H1 (cell line): Measurements from ENCODE around the gene ENDOU. TPM values are rescaled to one million over a fixed set of nuclear protein-coding genes. Genes with fewer than 3 reads are reported as not detected.
A peak's percentile ranks its signal among the peaks of the same experiment; 100 is the strongest.

Experiments
- CTCF ChIA-PET: fragments of 300-600 bp; sonication (Branson Sonifier 250); formaldehyde crosslinking; loops from one replicate; lab custom pipeline; 2021; ENCODE audit not compliant: partially characterized antibody; lab: Charles Lee
- POLR2A ChIA-PET: fragments of 300-600 bp; sonication (Branson Sonifier 250); formaldehyde crosslinking; loops from one replicate; lab custom pipeline; 2021; ENCODE audit warnings: inconsistent platforms; ENCODE audit not compliant: partially characterized antibody; lab: Charles Lee
- DNase-seq, 2 experiments: peaks; one replicate each; pipeline versions ENCODE4 v3.0.0 to v3.0.0-alpha.2; 2010 to 2022; ENCODE audit warnings: low spot score in 2 of 2, low read depth in 1 of 2, mixed read lengths in 1 of 2
- FAIRE-seq: peaks from 2 replicates; lab custom pipeline; 2011; peaks lifted over from hg19 to GRCh38; lab: Jason Lieb, UNC
- H2AFZ ChIP-seq: 2 replicates; pipeline ENCODE4 v1.8.1; 2012; ENCODE audit warnings: low read length, inconsistent platforms
- H2AK5ac ChIP-seq: 2 replicates; pipeline ENCODE4 v1.6.1; 2013; ENCODE audit warnings: low read depth, low read length
- H2BK120ac ChIP-seq: replicated peaks from 2 replicates; pipeline ENCODE3; 2013; ENCODE audit warnings: low read depth, low read length, inconsistent platforms
- H2BK12ac ChIP-seq: 2 replicates; pipeline ENCODE4 v1.6.1; 2013; ENCODE audit warnings: low read depth, low read length
- H2BK15ac ChIP-seq: 2 replicates; pipeline ENCODE4 v1.6.1; 2013; ENCODE audit warnings: low read length
- H2BK20ac ChIP-seq: 2 replicates; pipeline ENCODE4 v1.6.1; 2013; ENCODE audit warnings: low read length
- H2BK5ac ChIP-seq: 2 replicates; pipeline ENCODE4 v1.6.1; 2013; ENCODE audit warnings: low read depth, low read length
- H3K14ac ChIP-seq: 2 replicates; pipeline ENCODE4 v1.6.1; 2013; ENCODE audit warnings: inconsistent platforms; ENCODE audit not compliant: insufficient read length
- H3K18ac ChIP-seq: 2 replicates; pipeline ENCODE4 v1.6.1; 2013; ENCODE audit warnings: low read length; ENCODE audit errors: extremely low read depth
- H3K23ac ChIP-seq: 2 replicates; pipeline ENCODE4 v1.6.1; 2013; ENCODE audit warnings: inconsistent platforms; ENCODE audit not compliant: insufficient read length
- H3K23me2 ChIP-seq: 2 replicates; pipeline ENCODE4 v1.6.1; 2013; ENCODE audit warnings: low read depth, low read length
- H3K27ac ChIP-seq: 2 replicates; pipeline ENCODE4 v1.6.1; 2011; ENCODE audit warnings: low read depth, low read length, inconsistent platforms
- H3K27me3 ChIP-seq, 4 experiments: replicated peaks in 1 of 4; 1 replicate in 1 of 4; 2 replicates in 3 of 4; pipeline versions ENCODE4 v1.6.1 to v1.8.1; 2011 to 2013; ENCODE audit warnings: low read length in 3 of 4, mild to moderate bottlenecking in 3 of 4, inconsistent platforms in 2 of 4, mixed read lengths in 2 of 4, moderate library complexity in 1 of 4; ENCODE audit not compliant: control insufficient read depth in 3 of 4, insufficient read depth in 3 of 4; ENCODE audit errors: extremely low read depth in 1 of 4
- H3K36me3 ChIP-seq, 4 experiments: 2 replicates each; pipeline versions ENCODE4 v1.6.1 to v1.8.1; 2011 to 2013; ENCODE audit warnings: mild to moderate bottlenecking in 4 of 4, low read length in 3 of 4, moderate library complexity in 2 of 4, control low read depth in 1 of 4, inconsistent platforms in 1 of 4; ENCODE audit not compliant: insufficient read depth in 4 of 4, control insufficient read depth in 2 of 4
- H3K4ac ChIP-seq: replicated peaks from 2 replicates; pipeline ENCODE3; 2013; ENCODE audit warnings: low read length, low read depth, mixed read lengths, inconsistent platforms; ENCODE audit not compliant: insufficient read length
- H3K4me1 ChIP-seq, 4 experiments: replicated peaks in 1 of 4; 1 replicate in 1 of 4; 2 replicates in 3 of 4; pipeline versions ENCODE4 v1.6.1 to v1.8.1; 2011 to 2013; ENCODE audit warnings: low read length in 3 of 4, inconsistent platforms in 2 of 4, mixed read lengths in 1 of 4; ENCODE audit not compliant: insufficient read depth in 4 of 4, control insufficient read depth in 3 of 4
- H3K4me2 ChIP-seq, 2 experiments: 2 replicates each; pipeline versions ENCODE4 v1.6.1 to v1.8.1; 2011 to 2013; ENCODE audit warnings: low read depth in 2 of 2, low read length in 2 of 2, control low read depth in 1 of 2, inconsistent platforms in 1 of 2, mild to moderate bottlenecking in 1 of 2; ENCODE audit not compliant: insufficient read depth in 1 of 2
- H3K4me3 ChIP-seq, 4 experiments: fragments of 200-600, 300-600 bp in 1 of 4; sonication (generic), shearing (Covaris generic), sonication (Bioruptor Twin) in 1 of 4; 2 replicates each; pipeline versions ENCODE4 v1.5.1 to v1.8.1; 2011 to 2016; ENCODE audit warnings: low read length in 4 of 4, low read depth in 3 of 4, control low read depth in 2 of 4, inconsistent platforms in 2 of 4, mild to moderate bottlenecking in 2 of 4, mixed read lengths in 1 of 4, moderate library complexity in 1 of 4; ENCODE audit not compliant: insufficient read depth in 2 of 4; ENCODE audit errors: extremely low read depth in 1 of 4
- H3K56ac ChIP-seq: replicated peaks from 2 replicates; pipeline ENCODE3; 2013; ENCODE audit warnings: low read depth, mild to moderate bottlenecking, mixed read lengths, low read length, inconsistent platforms; ENCODE audit not compliant: insufficient read length
- H3K79me1 ChIP-seq: 2 replicates; pipeline ENCODE4 v1.6.1; 2013; ENCODE audit warnings: low read depth, low read length, control low read depth
- H3K79me2 ChIP-seq, 2 experiments: 2 replicates each; pipeline versions ENCODE4 v1.6.1 to v1.8.1; 2012 to 2013; ENCODE audit warnings: low read length in 2 of 2, mild to moderate bottlenecking in 2 of 2, inconsistent platforms in 1 of 2; ENCODE audit not compliant: insufficient read depth in 2 of 2, control insufficient read depth in 1 of 2
- H3K9ac ChIP-seq, 4 experiments: replicated peaks in 1 of 4; 1 replicate in 1 of 4; 2 replicates in 3 of 4; pipeline versions ENCODE4 v1.6.1 to v1.8.1; 2011 to 2013; ENCODE audit warnings: low read depth in 3 of 4, low read length in 3 of 4, control low read depth in 2 of 4, mild to moderate bottlenecking in 2 of 4, moderate library complexity in 2 of 4, inconsistent platforms in 1 of 4; ENCODE audit errors: extremely low read depth in 1 of 4
- H3K9me3 ChIP-seq, 2 experiments: 2 replicates each; pipeline versions ENCODE4 v1.6.1 to v1.8.1; 2012 to 2013; ENCODE audit warnings: mild to moderate bottlenecking in 2 of 2, moderate library complexity in 2 of 2, control low read depth in 1 of 2, inconsistent platforms in 1 of 2, low read depth in 1 of 2, low read length in 1 of 2, mixed read lengths in 1 of 2; ENCODE audit not compliant: insufficient read depth in 2 of 2
- H4K20me1 ChIP-seq, 2 experiments: replicated peaks in 1 of 2; 2 replicates each; pipeline versions ENCODE3 to v1.8.1; 2011 to 2013; ENCODE audit warnings: inconsistent platforms in 2 of 2, low read length in 2 of 2, mild to moderate bottlenecking in 1 of 2; ENCODE audit not compliant: insufficient read depth in 2 of 2, control insufficient read depth in 1 of 2
- H4K5ac ChIP-seq: 2 replicates; pipeline ENCODE4 v1.6.1; 2013; ENCODE audit warnings: low read length, low read depth, mixed read lengths, inconsistent platforms; ENCODE audit not compliant: insufficient read length
- H4K8ac ChIP-seq: 2 replicates; pipeline ENCODE4 v1.8.0; 2013; ENCODE audit warnings: mild to moderate bottlenecking, moderate library complexity, low read length, inconsistent platforms; ENCODE audit not compliant: insufficient read depth; ENCODE audit errors: extremely low read depth
- H4K91ac ChIP-seq: replicated peaks from 2 replicates; pipeline ENCODE3; 2013; ENCODE audit warnings: low read length, mixed read lengths, inconsistent platforms; ENCODE audit not compliant: insufficient read length
- SUZ12 ChIP-seq: fragments of 200-600 bp; sonication (generic); IDR thresholded peaks from 2 replicates; pipeline ENCODE4 v1.6.1; 2012; ENCODE audit warnings: mild to moderate bottlenecking, inconsistent platforms, low read length, moderate library complexity, mixed read lengths
- WGBS, 2 experiments: shearing (Covaris generic) in 1 of 2; methylation state at CpG; one replicate each; pipeline versions ENCODE4 v1.1.6 to v1.1.7; 2013 to 2015; ENCODE audit warnings: low lambda C conversion rate in 2 of 2, mixed read lengths in 2 of 2, inconsistent platforms in 1 of 2, low coverage in 1 of 2, missing lambda C conversion rate in 1 of 2; ENCODE audit not compliant: insufficient replicate concordance in 2 of 2, insufficient coverage in 1 of 2, insufficient read length in 1 of 2; ENCODE audit errors: extremely low coverage in 1 of 2, missing lambda C conversion rate in 1 of 2; 5-methylcytosine and 5-hydroxymethylcytosine counted together
- polyA plus RNA-seq, 7 experiments: library from polyadenylated mRNA; depleted of rRNA in 3 of 7; stranded (reverse) in 5 of 7; unstranded in 2 of 7; fragments of >200 nt in 5 of 7; fragments of 200-250 nt in 2 of 7; gene quantifications; 1 replicate in 5 of 7; 2 replicates in 1 of 7; 4 replicates in 1 of 7; pipeline versions ENCODE4 v1.2.1 to v1.2.3, GENCODE V29; 2011 to 2013; ENCODE audit warnings: missing spikeins in 2 of 7, mixed read lengths in 2 of 7
- total RNA-seq: library from RNA; stranded (reverse); fragmentation: NEBNext Ultra II Directional; extraction: Animal tissue kit (Norgen Biotek cat#: 25700); gene quantifications from 2 replicates; pipeline ENCODE4 v1.2.1, GENCODE V29; 2021

ENDOU gene
- total and polyA plus RNA-seq, 2 of the 8 experiments (the other 6 are each of a cell fraction or from before 2014, with no cell fraction given): not detected

DNA sequence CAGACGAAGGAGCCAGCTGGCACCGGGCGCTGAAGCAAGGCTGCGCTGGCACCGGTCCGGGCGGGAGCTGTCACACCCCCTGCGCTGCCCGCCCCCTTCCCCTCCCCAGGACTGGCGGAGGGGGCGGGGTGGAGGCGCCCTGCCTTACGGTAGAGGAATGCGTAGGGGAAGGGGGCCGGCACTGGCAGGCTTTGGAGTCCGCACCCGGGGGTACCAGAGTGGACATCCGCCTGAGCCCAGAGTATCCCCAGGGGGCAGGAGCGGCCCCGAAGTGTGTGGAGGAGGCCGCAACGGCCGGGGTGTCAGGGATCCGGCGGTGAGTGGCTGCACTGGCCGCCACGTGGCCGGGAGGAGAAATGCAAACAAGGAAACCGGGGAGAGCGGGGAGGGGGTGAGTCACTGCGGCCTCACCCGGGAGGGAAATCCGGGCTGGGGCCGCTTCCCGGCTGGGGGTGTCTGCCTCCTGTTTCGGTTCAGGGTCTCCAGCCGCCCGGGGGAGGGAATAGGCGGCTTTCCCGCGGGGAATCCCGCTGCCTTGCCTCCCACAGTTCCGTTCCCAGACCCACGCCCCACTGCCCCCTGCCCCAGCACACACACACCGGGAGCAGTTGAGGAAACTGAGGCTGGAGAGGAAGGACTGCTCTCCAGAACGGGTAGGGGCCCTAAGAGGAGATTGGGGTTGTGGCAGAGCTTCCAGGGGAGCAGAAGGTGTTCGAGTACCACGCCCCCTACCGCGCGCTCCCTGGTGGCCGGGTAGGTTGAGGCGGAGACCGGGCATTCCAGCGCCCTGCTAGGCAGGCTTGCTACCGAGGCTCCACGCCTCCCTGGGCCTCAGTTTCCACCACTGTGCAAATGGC lies 33.8 kb upstream of the ENDOU start, which contains the start of gene RAPGEF3:
Gene RAPGEF3, minus strand, starts transcription at position 47 of the 857 bp plus-strand sequence. CDS start 324 bp downstream, outside the sequence.
- no peaks in the 10 kb centered on the region for H3K9me3 ChIP-seq
- ChIA-PET CTCF (interaction anchor here (0.8 to 64.6 kb wide), 16 partner anchors 20 to 338 kb away, joined by 3 to 2442 read pairs (median 5); partner anchors contain the start of genes ENDOU and SLC48A1), POLR2A (interaction anchor here (0.8 to 5.6 kb wide), 8 partner anchors 11 to 41 kb away, joined by 3 to 78 read pairs (median 4); partner anchors contain the start of gene SLC48A1)
- no peak within 1 kb of the TSS for H3K14ac ChIP-seq
- H2AK5ac ChIP-seq: peak within 1 kb of the TSS; percentile 5; the same call in 1 of the 2 replicates
- H3K36me3 ChIP-seq: no peaks in the 10 kb centered on the region
- no peaks in the 10 kb centered on the region for H4K20me1 ChIP-seq
- no peak within 1 kb of the TSS for H3K23ac ChIP-seq
- DNase-seq: peak in 1 of 2 experiments; percentile 81
- H3K4ac ChIP-seq: no peak within 1 kb of the TSS
- H2AFZ ChIP-seq: peak within 1 kb of the TSS; percentile 42
- H3K27me3 ChIP-seq: peaks cover 0 to 2% (median 0%) of the 10 kb centered on the region in 4 experiments; a peak in 2 of 7 replicates
- no peak within 1 kb of the TSS for H3K56ac ChIP-seq
- H2BK15ac ChIP-seq: peak within 1 kb of the TSS; percentile 97; the same call in 1 of the 2 replicates
- 6% methylated on average over 23 of the region's 57 CpGs; no CpG with 5 or more reads in 1 of the 2 experiments for WGBS, 2 experiments
- H2BK20ac ChIP-seq: no peak within 1 kb of the TSS
- no peaks in the 10 kb centered on the region for H3K79me2 ChIP-seq
- H3K4me1 ChIP-seq: peaks cover 6 to 15% (median 10%) of the 10 kb centered on the region in 4 experiments; a peak in 6 of 7 replicates
- H3K18ac ChIP-seq: peak within 1 kb of the TSS; percentile 83
- H2BK5ac ChIP-seq: peak within 1 kb of the TSS; percentile 75; the same call in 1 of the 2 replicates
- H3K27ac ChIP-seq: no peak within 1 kb of the TSS
- peak within 1 kb of the TSS; percentile 96; the same call in 1 of the 2 replicates for H2BK12ac ChIP-seq
- H3K79me1 ChIP-seq: no peaks in the 10 kb centered on the region
- H4K5ac ChIP-seq: peak within 1 kb of the TSS; percentile 45
- FAIRE-seq: no peak
- H2BK120ac ChIP-seq: peak within 1 kb of the TSS; percentile 66
- H3K4me2 ChIP-seq: peak within 1 kb of the TSS; percentile 59 to 77
- H4K91ac ChIP-seq: peak within 1 kb of the TSS; percentile 68
- peaks cover 8% of the 10 kb centered on the region; the same call in 1 of the 2 replicates for H3K23me2 ChIP-seq
- H4K8ac ChIP-seq: peak within 1 kb of the TSS; percentile 62
- peak within 1 kb of the TSS in 3 of 4 experiments; percentile 9 to 29 (median 19); a peak in 3 of 7 replicates for H3K9ac ChIP-seq
- peak within 1 kb of the TSS; percentile 32 to 72 (median 45) for H3K4me3 ChIP-seq
- TF ChIP-seq SUZ12: no peak
